Measurements from ENCODE around the gene KLF5. TPM values are rescaled to one million over a fixed set of nuclear protein-coding genes. Genes with fewer than 3 reads are reported as not detected.

The KLF5 gene
- total RNA-seq, 6 donors from 2014 or later = 43.5 to 112 (median 61.8) TPM

- TF ChIP-seq CTCF (IDR thresholded peaks at IDR 0.05) (no peak), POLR2AphosphoS5 (IDR thresholded peaks at IDR 0.05) (no peak), POLR2A (IDR thresholded peaks at IDR 0.05) (no peak), EP300 (IDR thresholded peaks at IDR 0.05) (no peak)
- ATAC-seq (ENCODE audit: low FRiP score in 2 of 2) (no peak), DNase-seq (no peak)
- peak overlapping the region; percentile 45 to 91 (median 76) for H3K27ac ChIP-seq
- peak overlapping the region in 3 of 4 donors; percentile 73 to 93 (median 83) for H3K4me3 ChIP-seq
- peaks cover 0 to 21% (median 5%) of the 10 kb centered on the region in 4 donors for H3K4me1 ChIP-seq
- no peaks in the 10 kb centered on the region for H3K27me3 ChIP-seq
- H3K36me3 ChIP-seq = no peaks in the 10 kb centered on the region
- 24 to 30% methylated on average over 6 of the region's 6 CpGs for WGBS, 2 donors
- H3K9me3 ChIP-seq = no peaks in the 10 kb centered on the region
Measured at GRCh38 chr13:73058064-73058313, 816 bp upstream of the KLF5 start.

GRCh38 chr13:73058432-73058735 lies 421 bp upstream of the KLF5 start:
- H3K27ac ChIP-seq = peak overlapping the region; percentile 45 to 91 (median 76)
- DNase-seq (no peak), ATAC-seq (ENCODE audit: low FRiP score in 2 of 2) (no peak)
- H3K9me3 ChIP-seq = no peaks in the 10 kb centered on the region
- TF ChIP-seq CTCF (IDR thresholded peaks at IDR 0.05) (no peak), EP300 (IDR thresholded peaks at IDR 0.05) (no peak), POLR2AphosphoS5 (IDR thresholded peaks at IDR 0.05) (no peak), POLR2A (IDR thresholded peaks at IDR 0.05) (no peak)
- H3K4me3 ChIP-seq = peak overlapping the region; percentile 5 to 93 (median 78)
- no peaks in the 10 kb centered on the region for H3K36me3 ChIP-seq
- no peaks in the 10 kb centered on the region for H3K27me3 ChIP-seq
- WGBS, 2 donors = 1% methylated on average over 8 of the region's 8 CpGs
- peaks cover 0 to 21% (median 5%) of the 10 kb centered on the region in 4 donors for H3K4me1 ChIP-seq

- no peak for TF ChIP-seq POLR2AphosphoS5 (IDR thresholded peaks at IDR 0.05)
- TF ChIP-seq POLR2A (IDR thresholded peaks at IDR 0.05) = no peak
- TF ChIP-seq CTCF (IDR thresholded peaks at IDR 0.05) = peak in 4 of 6 experiments; percentile 12 to 47 (median 18)
- H3K9me3 ChIP-seq = no peaks in the 10 kb centered on the region
- ATAC-seq (ENCODE audit: low FRiP score in 2 of 2) (peak; percentile 57 to 70), DNase-seq (peak; percentile 76 to 92)
- WGBS, 2 donors = 0 to 1% methylated on average over 21 to 28 of the region's 68 CpGs
- H3K27me3 ChIP-seq = no peaks in the 10 kb centered on the region
- peak overlapping the region; percentile 74 to 91 (median 88) for H3K27ac ChIP-seq
- H3K36me3 ChIP-seq = peaks cover 0 to 6% (median 0%) of the 10 kb centered on the region in 4 donors
- H3K4me1 ChIP-seq = peaks cover 0 to 28% (median 5%) of the 10 kb centered on the region in 4 donors
- H3K4me3 ChIP-seq = peak overlapping the region; percentile 62 to 93 (median 78)
Measured at GRCh38 chr13:73059460-73060250, 850 bp downstream of the KLF5 start.

- Histone ChIP-seq H3K27me3 (no peaks in the 10 kb centered on the region), H3K4me3 (peak overlapping the region; percentile 62 to 93 (median 78)), H3K27ac (peak overlapping the region; percentile 74 to 91 (median 88)), H3K9me3 (no peaks in the 10 kb centered on the region), H3K36me3 (peaks cover 0 to 6% (median 0%) of the 10 kb centered on the region in 4 donors), H3K4me1 (peaks cover 0 to 32% (median 5%) of the 10 kb centered on the region in 4 donors)
- DNase-seq (peak in 1 of 2 donors; percentile 42), ATAC-seq (ENCODE audit: low FRiP score in 2 of 2) (no peak)
- 12 to 19% methylated on average over 26 of the region's 26 CpGs for WGBS, 2 donors
- no peak for TF ChIP-seq EP300 (IDR thresholded peaks at IDR 0.05)
- TF ChIP-seq POLR2AphosphoS5 (IDR thresholded peaks at IDR 0.05) = no peak
- TF ChIP-seq POLR2A (IDR thresholded peaks at IDR 0.05) = no peak
- TF ChIP-seq CTCF (IDR thresholded peaks at IDR 0.05) = no peak
Measured at GRCh38 chr13:73060251-73061160, 1.7 kb downstream of the KLF5 start.
